K562 (cell line): ENCODE results near the gene KDM2B. TPM values are rescaled to one million over a fixed set of nuclear protein-coding genes. Genes with fewer than 3 reads are reported as not detected.

ENCODE experiments used
- ADNP ChIP-seq: fragments of 200-800 bp; sonication (Bioruptor generic); IDR thresholded peaks from 2 replicates; pipeline ENCODE4 v1.6.1; 2016; ENCODE audit warnings: missing genetic modification characterization, missing compliant biosample characterization
- BCOR ChIP-seq: fragments of 450-650 bp; IDR thresholded peaks from 2 replicates; pipeline ENCODE4 v1.6.1; 2016
- CBFA2T2 ChIP-seq: fragments of 450-650 bp; conservative IDR thresholded peaks from 2 replicates; pipeline ENCODE4 v1.6.1; 2017; ENCODE audit warnings: mild to moderate bottlenecking
- GMEB1 ChIP-seq: fragments of 250-450 bp; sonication (Bioruptor Pico); IDR thresholded peaks from 2 replicates; pipeline ENCODE4 v1.4.0; 2020; ENCODE audit warnings: mild to moderate bottlenecking
- KDM1A ChIP-seq, 2 experiments: fragments of 450-650 bp; IDR thresholded peaks; 2 replicates each; pipeline ENCODE4 v1.6.1; 2016; ENCODE audit warnings: mild to moderate bottlenecking in 2 of 2
- MGA ChIP-seq: fragments of 450-650 bp; IDR thresholded peaks from 2 replicates; pipeline ENCODE4 v1.6.1; 2016; ENCODE audit warnings: mild to moderate bottlenecking, moderate library complexity
- NFE2L1 ChIP-seq: fragments of 450-650 bp; IDR thresholded peaks from 2 replicates; pipeline ENCODE4 v1.6.1; 2016; ENCODE audit warnings: missing genetic modification characterization, low read depth, mild to moderate bottlenecking, missing compliant biosample characterization, moderate library complexity, borderline replicate concordance
- NONO ChIP-seq, 2 experiments: fragments of 200-400 bp in 1 of 2; fragments of 450-650 bp in 1 of 2; formaldehyde crosslinking in 1 of 2; IDR thresholded peaks; 2 replicates each; pipeline ENCODE4 v1.6.1; 2017; ENCODE audit warnings: low read depth in 2 of 2, mild to moderate bottlenecking in 2 of 2, moderate library complexity in 2 of 2, low read length in 1 of 2
- POLR2AphosphoS5 ChIP-seq: IDR thresholded peaks from 2 replicates; pipeline ENCODE4 v1.6.1; 2011; ENCODE audit warnings: mild to moderate bottlenecking, low read depth, low read length, moderate library complexity; ENCODE audit not compliant: control insufficient read depth, insufficient read depth
- SMAD4 ChIP-seq: fragments of 250-450 bp; sonication (Bioruptor Pico); conservative IDR thresholded peaks from 2 replicates; pipeline ENCODE4 v1.8.0; 2021; ENCODE audit warnings: inconsistent platforms, mild to moderate bottlenecking, moderate library complexity
- USF2 ChIP-seq: sonication (generic); formaldehyde crosslinking; IDR thresholded peaks from 2 replicates; pipeline ENCODE4 v1.5.0; 2020; ENCODE audit warnings: missing genetic modification reagents
- ZNF232 ChIP-seq: sonication (generic); formaldehyde crosslinking; IDR thresholded peaks from 2 replicates; pipeline ENCODE4 v1.8.0; 2022; ENCODE audit warnings: mild to moderate bottlenecking, missing genetic modification reagents
- ZNF695 ChIP-seq: fragments of 450-650 bp; formaldehyde crosslinking; IDR thresholded peaks from 2 replicates; pipeline ENCODE4 v1.4.0; 2020; ENCODE audit warnings: mild to moderate bottlenecking, moderate library complexity
- polyA plus RNA-seq, 8 experiments: library from polyadenylated mRNA; depleted of rRNA in 4 of 8; stranded (reverse) in 5 of 8; unstranded in 3 of 8; fragments of >200 nt; fragmentation: Nextera tagmentation in 2 of 8; fragmentation: Illumina TruSeq in 1 of 8; extraction: Ambion mirVana in 2 of 8; extraction: Trizol in 1 of 8; gene quantifications; 2 replicates each; pipeline versions ENCODE4 v1.2.1 to v1.2.3, GENCODE V29; 2011 to 2014; ENCODE audit warnings: inconsistent platforms in 1 of 8, missing spikeins in 1 of 8
- total RNA-seq, 7 experiments: library from RNA; depleted of rRNA in 6 of 7; stranded (reverse); fragments of >200 nt in 6 of 7; fragmentation: Illumina TruSeq in 2 of 7; extraction: Trizol in 2 of 7; gene quantifications; 2 replicates each; pipeline versions ENCODE4 v1.2.1 to v1.2.3, GENCODE V29; 2011 to 2021; ENCODE audit warnings: low replicate concordance in 1 of 7

Gene KDM2B
- total and polyA plus RNA-seq, 9 of the 15 experiments (the other 6 are each of a cell fraction or from before 2014, with no cell fraction given) = 7.4 to 50.5 (median 22.5) TPM

GRCh38 chr12:121400332-121401139, 180.3 kb downstream of the KDM2B start (continued):
- peak; percentile 54 for TF ChIP-seq MGA
- TF ChIP-seq GMEB1 (CRISPR knock-in tag) = no peak
- no peak for TF ChIP-seq ZNF695 (CRISPR knock-in tag)
- no peak for TF ChIP-seq BCOR
- TF ChIP-seq NONO (IDR thresholded peaks at IDR 0.05; ENCODE audit: low read depth in 2 of 2, low read length in 1 of 2) = peak in 1 of 2 experiments; percentile 57; a peak in 1 of 4 replicates
- TF ChIP-seq USF2 = no peak
- no peak for TF ChIP-seq SMAD4 (CRISPR knock-in tag)
- TF ChIP-seq POLR2AphosphoS5 = peak; percentile 30; the same call in 1 of the 2 replicates
- no peak for TF ChIP-seq ADNP
- no peak for TF ChIP-seq NFE2L1 (tag)
- TF ChIP-seq CBFA2T2 = peak; percentile 64
- peak; percentile 72 to 74 for TF ChIP-seq KDM1A (IDR thresholded peaks at IDR 0.05)
- no peak for TF ChIP-seq ZNF232 (CRISPR knock-in tag)
